SK-N-MC (cell line): ENCODE data around the gene CD40.

Experiments used
- EZH2 ChIP-seq: fragments of 200-600 bp; sonication (generic); IDR thresholded peaks from one replicate; pipeline ENCODE4 v1.6.1; 2017; ENCODE audit warnings: antibody characterized with exemption
- FOXP2 ChIP-seq: optimal IDR thresholded peaks from 2 replicates; pipeline ENCODE3; 2011; ENCODE audit warnings: mild to moderate bottlenecking, moderate library complexity; ENCODE audit not compliant: insufficient read depth; ENCODE audit errors: extremely low read length, control extremely low read depth
- POLR2AphosphoS5 ChIP-seq: IDR thresholded peaks from 2 replicates; pipeline ENCODE4 v1.6.1; 2012; ENCODE audit warnings: mild to moderate bottlenecking, low read depth, low read length, borderline replicate concordance

DNA sequence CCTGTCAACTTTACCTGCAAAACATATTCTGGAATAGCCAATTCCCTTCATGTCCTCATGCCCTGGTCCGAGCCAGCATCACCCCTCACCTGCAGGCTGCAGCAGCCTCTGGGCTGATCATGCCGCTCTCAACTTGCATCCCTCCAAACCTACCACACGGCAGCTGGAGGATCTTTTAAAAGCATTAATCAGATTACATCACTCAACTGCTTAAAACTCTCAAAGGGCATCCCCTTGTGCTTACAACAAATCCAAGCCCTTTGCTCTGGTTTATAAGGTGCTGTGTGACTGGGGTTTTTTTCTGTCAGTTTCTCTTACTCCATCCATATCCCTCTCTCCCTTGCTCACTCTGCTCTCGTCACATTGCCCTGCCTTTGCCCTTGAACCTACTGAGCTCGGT is 24.0 kb downstream of the CD40 start:
- TF ChIP-seq POLR2AphosphoS5 (no peak), EZH2 (no peak), FOXP2 (no peak)
